ENCODE results near the gene KIFC3.

- TF ChIP-seq CTCF (IDR thresholded peaks at IDR 0.05; ENCODE audit: low read length) (no peak), EZH2phosphoT487 (IDR thresholded peaks at IDR 0.05; ENCODE audit: low read length) (no peak), EZH2 (optimal IDR thresholded peaks at IDR 0.05; ENCODE audit: low read depth, low read length) (no peak)
These were observed 49.5 kb downstream of the KIFC3 start for GRCh38 chr16:57752581-57753447.
